Myocyte (in vitro differentiated cells): Measurements from ENCODE around the gene PFAS. TPM values are rescaled to one million over a fixed set of nuclear protein-coding genes. Genes with fewer than 3 reads are reported as not detected.
A peak's percentile ranks its signal among the peaks of the same experiment; 100 is the strongest.

Experiments used
- DNase-seq: peaks from one replicate; pipeline ENCODE4 v3.0.0-alpha.2; 2012; ENCODE audit warnings: low read depth
- total RNA-seq: library from RNA; depleted of rRNA; stranded (reverse); fragments of >200 nt; gene quantifications from 2 replicates; pipeline ENCODE4 v1.2.3, GENCODE V29; 2014

Gene PFAS
- total RNA-seq, 1 donor from 2014 or later, result 16.1 TPM

DNA sequence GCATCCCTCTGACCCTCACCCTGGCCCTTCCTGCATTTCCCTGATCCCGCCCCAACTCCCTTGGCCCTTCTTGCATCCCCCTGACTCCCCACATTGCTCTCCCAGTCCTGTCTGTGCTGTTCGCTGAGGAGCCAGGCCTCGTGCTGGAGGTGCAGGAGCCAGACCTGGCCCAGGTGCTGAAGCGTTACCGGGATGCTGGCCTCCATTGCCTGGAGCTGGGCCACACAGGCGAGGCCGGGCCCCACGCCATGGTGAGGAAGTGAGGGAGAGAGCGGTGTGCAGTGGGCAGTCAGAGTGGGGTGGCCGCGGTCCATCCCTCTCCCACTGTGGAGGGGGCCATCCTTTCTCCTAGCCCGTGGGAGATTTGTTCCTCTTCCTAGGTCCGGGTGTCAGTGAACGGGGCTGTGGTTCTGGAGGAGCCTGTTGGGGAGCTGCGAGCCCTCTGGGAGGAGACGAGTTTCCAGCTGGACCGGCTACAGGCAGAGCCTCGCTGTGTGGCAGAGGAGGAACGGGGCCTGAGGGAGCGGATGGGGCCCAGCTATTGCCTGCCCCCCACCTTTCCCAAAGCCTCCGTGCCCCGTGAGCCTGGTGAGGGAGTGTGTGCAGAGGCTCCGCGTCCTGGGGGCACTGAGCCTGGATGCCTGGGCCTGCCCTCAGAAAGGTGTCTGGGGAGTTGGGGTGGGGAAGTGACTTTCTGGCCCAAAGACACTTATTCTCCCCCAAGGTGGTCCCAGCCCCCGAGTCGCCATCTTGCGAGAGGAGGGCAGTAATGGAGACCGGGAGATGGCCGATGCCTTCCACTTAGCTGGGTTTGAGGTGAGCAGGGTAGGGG, 17.8 kb downstream of the PFAS start:
- DNase-seq, result no peak

DNA sequence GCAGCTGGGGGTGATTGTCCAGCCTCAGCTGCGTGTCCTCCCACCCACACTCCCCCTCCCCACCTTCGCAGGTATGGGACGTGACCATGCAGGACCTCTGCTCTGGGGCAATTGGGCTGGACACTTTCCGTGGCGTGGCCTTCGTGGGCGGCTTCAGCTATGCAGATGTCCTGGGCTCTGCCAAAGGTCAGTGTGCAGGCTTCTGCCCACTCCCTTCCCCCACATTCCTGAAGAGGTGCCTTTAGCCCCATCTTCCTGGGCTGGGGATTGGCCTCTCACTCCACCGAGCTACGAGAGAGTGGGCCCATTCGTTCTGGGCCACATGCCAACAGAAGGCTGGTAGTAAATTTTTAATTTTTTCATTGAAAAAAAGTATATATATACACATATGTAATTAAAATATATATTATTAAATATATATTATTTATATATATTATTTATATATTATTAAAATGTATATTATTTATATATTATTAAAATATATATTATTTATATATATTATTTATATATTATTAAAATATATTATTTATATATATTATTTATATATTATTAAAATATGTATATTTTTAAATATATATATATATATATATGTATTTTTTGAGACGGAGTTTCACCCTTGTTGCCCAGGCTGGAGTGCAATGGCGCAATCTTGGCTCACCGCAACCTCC, 18.5 kb downstream of the PFAS start:
- no peak for DNase-seq

DNA sequence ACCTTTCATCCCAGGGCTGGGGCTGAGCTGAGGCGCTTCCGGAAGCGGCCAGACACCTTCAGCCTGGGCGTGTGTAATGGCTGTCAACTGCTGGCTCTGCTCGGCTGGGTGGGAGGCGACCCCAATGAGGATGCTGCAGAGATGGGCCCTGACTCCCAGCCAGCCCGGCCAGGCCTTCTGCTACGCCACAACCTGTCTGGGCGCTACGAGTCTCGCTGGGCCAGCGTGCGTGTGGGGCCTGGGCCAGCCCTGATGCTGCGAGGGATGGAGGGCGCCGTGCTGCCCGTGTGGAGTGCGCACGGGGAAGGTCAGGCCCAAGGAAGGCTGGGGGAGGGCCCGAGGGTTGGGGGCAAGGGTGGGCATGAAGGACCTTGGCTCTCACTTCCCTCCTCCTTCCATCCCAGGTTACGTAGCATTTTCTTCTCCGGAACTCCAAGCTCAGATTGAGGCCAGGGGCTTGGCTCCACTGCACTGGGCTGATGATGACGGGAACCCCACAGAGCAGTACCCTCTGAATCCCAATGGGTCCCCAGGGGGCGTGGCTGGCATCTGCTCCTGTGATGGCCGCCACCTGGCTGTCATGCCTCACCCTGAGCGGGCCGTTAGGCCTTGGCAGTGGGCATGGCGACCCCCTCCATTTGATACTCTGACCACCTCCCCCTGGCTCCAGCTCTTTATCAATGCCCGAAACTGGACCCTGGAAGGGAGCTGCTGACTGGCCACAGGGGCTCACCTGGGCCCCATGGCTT, 19.6 kb downstream of the PFAS start:
- no peak for DNase-seq

DNA sequence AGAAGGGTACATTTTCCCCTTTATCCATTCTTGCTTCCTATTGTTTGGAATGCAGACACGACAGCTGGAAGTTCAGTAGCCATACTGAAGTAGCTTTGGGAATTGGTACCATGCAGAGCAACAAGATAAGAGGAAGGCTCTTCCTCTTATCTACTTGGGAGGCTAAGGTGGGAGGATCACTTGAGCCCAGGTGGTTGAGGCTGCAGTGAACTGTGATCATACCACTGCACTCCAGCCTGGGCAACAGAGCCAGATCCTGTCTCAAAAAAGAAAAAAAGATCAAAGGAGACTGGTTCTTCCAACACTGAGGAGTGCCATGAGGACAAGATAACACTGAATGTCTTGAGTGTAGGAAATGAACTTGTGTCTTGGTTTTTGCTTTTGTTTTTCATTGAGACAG, 23.3 kb downstream of the PFAS start:
- DNase-seq, result no peak

DNA sequence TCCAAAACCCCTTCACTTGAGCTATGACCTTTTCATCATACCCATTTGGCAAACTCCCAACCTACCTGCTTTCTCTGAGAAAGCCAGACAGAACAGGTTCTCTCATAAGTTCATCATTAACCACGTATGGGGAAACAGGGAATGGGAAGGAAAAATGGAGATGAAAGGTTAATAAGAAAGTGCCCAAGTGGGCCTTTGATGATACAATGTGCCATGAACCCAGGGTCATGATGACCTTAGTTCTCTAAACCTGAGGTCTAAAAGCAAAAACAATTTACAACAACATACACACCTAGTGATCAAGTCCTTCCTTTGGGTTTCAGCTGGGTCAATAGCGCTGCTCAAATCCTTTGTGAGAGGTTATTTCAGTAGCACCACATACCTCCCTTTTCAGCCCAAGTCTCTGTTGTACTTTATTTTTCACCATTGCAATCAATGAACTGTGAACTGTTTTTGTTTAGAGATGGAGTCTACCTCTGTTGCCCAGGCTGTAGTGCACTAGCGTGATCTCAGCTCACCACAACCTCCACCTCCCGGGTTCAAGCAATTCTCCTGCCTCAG, 24.9 kb downstream of the PFAS start:
- DNase-seq, result no peak

DNA sequence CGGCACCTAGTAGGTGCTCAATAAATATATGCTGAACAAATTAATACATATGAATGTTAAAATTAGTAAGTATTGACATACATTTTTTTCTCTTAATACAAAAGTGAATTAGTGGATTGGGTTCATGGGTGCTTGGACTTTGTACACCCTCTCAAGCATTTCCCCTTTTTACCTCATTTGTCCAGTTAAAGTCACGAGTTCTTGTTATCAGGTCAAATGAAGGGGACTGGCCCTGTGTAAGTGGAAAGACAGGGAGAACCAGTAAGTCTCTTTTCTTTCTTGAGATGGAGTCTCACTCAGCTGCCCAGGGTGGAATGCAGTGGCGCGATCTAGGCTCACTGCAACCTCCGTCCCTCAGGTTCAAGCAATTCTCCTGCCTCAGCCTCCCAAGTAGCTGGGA, 25.7 kb downstream of the PFAS start:
- no peak for DNase-seq

GRCh38 chr17:8275421-8276290, 26.6 kb downstream of the PFAS start:
- peak; percentile 94 for DNase-seq

DNA sequence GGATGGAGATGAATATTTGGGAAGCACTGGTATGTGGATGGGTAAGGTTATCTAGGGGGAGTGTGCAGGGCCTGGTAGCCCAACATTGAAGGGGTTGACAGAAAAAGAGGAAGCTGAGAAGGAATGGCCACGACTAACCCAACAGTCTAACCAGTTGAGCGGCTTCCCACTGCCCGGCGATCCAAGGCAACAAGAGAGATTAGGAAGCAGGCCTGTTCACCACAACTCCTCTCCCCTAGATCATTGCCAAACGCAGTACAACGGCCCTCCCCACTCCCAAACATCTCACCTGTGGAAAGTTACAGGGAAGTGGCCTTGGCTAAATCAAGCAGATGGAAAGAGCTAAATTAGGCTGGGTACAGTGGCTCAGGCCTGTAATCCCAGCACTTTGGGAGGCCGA, 28.2 kb downstream of the PFAS start:
- no peak for DNase-seq

GRCh38 chr17:8282345-8282744, 33.3 kb downstream of the PFAS start:
- no peak for DNase-seq

DNA sequence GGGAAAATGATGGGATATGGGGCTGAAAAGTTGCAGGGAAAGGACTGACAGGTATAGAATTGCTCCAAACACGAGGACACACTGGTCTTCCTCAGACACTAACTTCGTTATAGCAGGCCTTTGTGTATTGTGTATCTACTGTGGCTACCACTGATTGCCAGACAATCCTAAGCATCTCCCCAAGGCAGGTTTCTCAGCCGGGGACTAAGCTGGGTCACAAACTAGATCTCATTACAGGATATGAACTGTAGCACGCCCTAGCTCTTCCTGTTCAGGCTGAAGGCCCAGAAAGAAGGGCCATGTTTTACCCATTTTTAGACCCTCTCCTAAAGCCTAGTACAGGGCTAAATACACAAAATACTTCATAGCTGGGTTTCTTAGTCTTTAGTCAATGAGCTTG, 34.3 kb downstream of the PFAS start:
- no peak for DNase-seq

DNA sequence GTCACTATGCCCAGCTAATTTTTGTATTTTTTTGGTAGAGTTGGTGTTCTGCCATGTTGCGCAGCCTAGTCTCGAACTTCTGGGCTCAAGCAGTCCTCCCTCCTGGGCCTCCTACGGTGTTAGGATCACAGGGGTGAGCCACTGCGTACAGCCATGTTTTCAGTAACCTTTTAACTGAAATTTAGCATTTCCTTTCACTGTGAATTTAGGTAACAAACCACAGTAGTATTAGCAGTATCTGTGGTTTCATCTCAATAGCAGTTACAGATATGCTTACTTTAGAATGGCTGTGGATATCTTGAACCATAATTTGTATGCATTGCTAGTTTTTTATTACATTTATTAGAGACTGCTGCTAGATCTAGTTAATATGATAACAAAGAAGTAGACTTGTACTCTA, 35.0 kb downstream of the PFAS start:
- no peak for DNase-seq

- peak; percentile 5 for DNase-seq
Observed at GRCh38 chr17:8285270-8286181, 36.4 kb downstream of the PFAS start.

DNA sequence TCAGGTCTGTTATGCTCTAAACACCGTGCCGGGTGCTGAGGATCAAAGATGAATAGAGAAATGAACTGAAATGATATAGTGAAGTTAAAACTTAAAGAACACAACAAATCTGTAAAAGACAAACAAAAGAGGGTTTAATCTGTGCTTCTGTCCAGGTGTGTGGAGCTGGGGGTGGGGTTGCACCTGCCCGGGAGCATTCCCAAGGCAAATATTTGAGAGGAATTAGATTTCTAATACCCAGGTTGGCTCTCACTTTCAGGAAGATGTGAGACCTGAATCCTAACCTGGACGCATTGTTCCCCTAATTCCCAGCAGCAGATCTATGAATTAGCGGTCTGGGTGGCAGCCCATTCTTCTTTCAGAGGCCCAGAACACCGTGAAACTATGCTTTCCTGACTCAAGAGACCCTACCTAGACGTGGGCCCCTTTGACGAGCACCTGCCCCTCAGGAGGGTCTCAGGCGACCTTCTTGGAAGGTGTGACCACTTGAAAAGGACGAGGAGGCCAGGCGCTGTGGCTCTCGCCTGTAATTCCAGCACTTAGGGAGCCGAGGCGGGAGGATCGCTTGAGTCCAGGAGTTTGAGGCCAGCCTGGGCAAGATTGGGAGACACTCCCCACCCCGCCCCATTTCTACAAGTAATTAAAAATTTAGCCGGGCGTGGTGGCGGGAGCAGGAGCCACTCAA, 38.7 kb downstream of the PFAS start:
- no peak for DNase-seq

DNA sequence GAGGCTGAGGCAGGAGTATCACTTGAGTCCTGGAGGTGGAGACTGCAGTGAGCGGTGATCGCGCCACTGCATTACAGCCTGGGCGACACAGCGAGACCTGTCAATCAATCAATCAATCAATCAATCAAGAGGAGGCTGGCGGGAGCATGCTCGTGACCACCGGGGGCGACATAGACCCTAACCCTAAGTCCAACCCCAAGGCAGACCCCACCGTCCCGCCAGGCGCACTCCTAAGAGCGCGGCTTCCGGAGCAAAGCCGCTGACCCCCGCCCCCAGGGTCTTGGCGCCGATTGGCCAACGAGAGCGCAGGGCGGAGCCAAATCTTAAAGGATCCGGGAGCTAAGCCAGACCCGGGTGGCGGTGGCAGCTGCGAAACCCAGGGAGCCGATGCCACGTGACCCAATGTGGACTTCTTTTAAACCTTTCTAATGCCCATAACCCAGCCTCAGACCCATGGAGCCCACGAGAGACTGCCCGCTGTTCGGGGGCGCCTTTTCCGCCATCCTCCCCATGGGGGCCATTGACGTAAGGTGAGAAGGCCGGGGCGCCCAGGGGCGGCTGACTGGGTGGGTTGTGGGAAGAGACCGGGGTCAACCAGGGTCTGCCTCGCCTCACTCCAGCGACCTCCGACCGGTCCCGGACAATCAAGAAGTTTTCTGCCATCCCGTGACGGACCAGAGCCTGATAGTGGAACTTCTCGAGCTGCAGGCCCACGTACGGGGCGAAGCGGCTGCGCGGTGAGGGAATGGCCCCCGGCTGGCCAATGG, 39.4 kb downstream of the PFAS start, which contains the start of gene RANGRF:
RANGRF (plus strand) TSS at position 335 of the 767 bp plus-strand sequence; CDS start at position 454, 119 bp downstream.
- DNase-seq, result peak; percentile 93

GRCh38 chr17:8289103-8289397, 40.0 kb downstream of the PFAS start:
- DNase-seq, result no peak

DNA sequence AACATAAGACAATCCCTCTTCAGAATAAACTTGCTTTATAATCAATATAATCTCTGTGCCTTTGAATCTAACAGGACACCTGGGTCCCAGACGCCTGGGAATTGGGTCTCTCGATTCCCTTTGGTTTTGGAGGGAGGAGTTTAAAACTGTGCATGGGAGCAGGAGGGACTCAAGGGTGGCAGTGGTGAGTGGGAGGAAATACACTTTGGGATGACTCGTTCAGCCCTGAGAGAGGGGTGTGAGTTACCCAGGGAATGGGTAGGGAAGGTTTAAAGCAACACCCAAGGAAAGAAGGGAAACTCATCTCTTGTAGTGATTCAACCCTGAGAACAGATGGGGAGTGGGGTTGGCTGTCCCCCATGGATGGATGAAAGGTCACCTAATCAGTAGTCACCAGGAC, 41.0 kb downstream of the PFAS start:
- no peak for DNase-seq

GRCh38 chr17:8292639-8293395, 43.7 kb downstream of the PFAS start:
- no peak for DNase-seq

GRCh38 chr17:8294361-8294760, 45.3 kb downstream of the PFAS start:
- DNase-seq, result no peak
